ENCODE results near the gene THADA. TPM values are rescaled to one million over a fixed set of nuclear protein-coding genes. Genes with fewer than 3 reads are reported as not detected.
A peak's percentile ranks its signal among the peaks of the same experiment; 100 is the strongest.

THADA gene
- total RNA-seq, 1 donor from 2014 or later = 65.0 TPM

GRCh38 chr2:43279317-43279840 is 316.5 kb downstream of the THADA start:
- DNase-seq (ENCODE audit: low spot score) = no peak

GRCh38 chr2:43278564-43279220 is 317.1 kb downstream of the THADA start:
- DNase-seq (ENCODE audit: low spot score) = no peak

- no peak for DNase-seq (ENCODE audit: low spot score)
These were observed 318.9 kb downstream of the THADA start for GRCh38 chr2:43276962-43277391.

GRCh38 chr2:43276266-43276941 is 319.4 kb downstream of the THADA start:
- DNase-seq (ENCODE audit: low spot score) = peak; percentile 26

- DNase-seq (ENCODE audit: low spot score) = no peak
These were observed 321.1 kb downstream of the THADA start for GRCh38 chr2:43274721-43275120.

- DNase-seq (ENCODE audit: low spot score) = no peak
These were observed 321.8 kb downstream of the THADA start for GRCh38 chr2:43274055-43274454.

- peak; percentile 68 for DNase-seq (ENCODE audit: low spot score)
These were observed 322.3 kb downstream of the THADA start for GRCh38 chr2:43273529-43273928.

- no peak for DNase-seq (ENCODE audit: low spot score)
These were observed 324.8 kb downstream of the THADA start for GRCh38 chr2:43270930-43271615.

GRCh38 chr2:43270461-43270860 is 325.4 kb downstream of the THADA start:
- no peak for DNase-seq (ENCODE audit: low spot score)

GRCh38 chr2:43269706-43270105 is 326.1 kb downstream of the THADA start:
- DNase-seq (ENCODE audit: low spot score) = peak; percentile 93

GRCh38 chr2:43269074-43269572 is 326.7 kb downstream of the THADA start:
- peak; percentile 89 for DNase-seq (ENCODE audit: low spot score)

- no peak for DNase-seq (ENCODE audit: low spot score)
These were observed 327.5 kb downstream of the THADA start for GRCh38 chr2:43268066-43268953.

- no peak for DNase-seq (ENCODE audit: low spot score)
These were observed 328.5 kb downstream of the THADA start for GRCh38 chr2:43267381-43267780.

GRCh38 chr2:43266711-43267111 is 329.1 kb downstream of the THADA start:
- peak; percentile 35 for DNase-seq (ENCODE audit: low spot score)

- peak; percentile 96 for DNase-seq (ENCODE audit: low spot score)
These were observed 330.4 kb downstream of the THADA start for GRCh38 chr2:43265421-43265820.

- peak; percentile 89 for DNase-seq (ENCODE audit: low spot score)
These were observed 330.8 kb downstream of the THADA start for GRCh38 chr2:43265001-43265400.

GRCh38 chr2:43262951-43263350 is 332.9 kb downstream of the THADA start:
- DNase-seq (ENCODE audit: low spot score) = no peak

GRCh38 chr2:43262239-43262638 is 333.6 kb downstream of the THADA start:
- DNase-seq (ENCODE audit: low spot score) = no peak

- DNase-seq (ENCODE audit: low spot score) = no peak
These were observed 336.3 kb downstream of the THADA start for GRCh38 chr2:43259512-43259911.

- no peak for DNase-seq (ENCODE audit: low spot score)
These were observed 337.2 kb downstream of the THADA start for GRCh38 chr2:43258547-43259156.
